GM12878 (cell line): ENCODE results near the gene MAN2C1. TPM values are rescaled to one million over a fixed set of nuclear protein-coding genes. Genes with fewer than 3 reads are reported as not detected.

Experiments
- ATAC-seq: fragments of 200-7000 bp; cut with Tn5 transposase; 3 replicates; pipeline ENCODE4 v1.9.1; 2020; ENCODE audit warnings: mild to moderate bottlenecking, moderate library complexity
- BruUV-seq: library from RNA; stranded (reverse); fragments of 400-500 nt; replicated peaks from 2 replicates; lab custom pipeline; 2021; lab: Mats Ljungman, UMichigan
- CTCF ChIA-PET: fragments of 300-600 bp; sonication (Branson Sonifier 250); formaldehyde crosslinking; extraction: SDS; loops from one replicate; lab custom pipeline; 2021; ENCODE audit warnings: inconsistent platforms; lab: Yijun Ruan, JAX
- POLR2A ChIA-PET: fragments of 350-600 bp; formaldehyde crosslinking; extraction: SDS; loops from one replicate; lab custom pipeline; 2021; ENCODE audit warnings: inconsistent platforms; lab: Charles Lee
- RAD21 ChIA-PET: fragments of 300-600 bp; sonication (Branson Sonifier 250); formaldehyde crosslinking; loops from one replicate; lab custom pipeline; 2023; ENCODE audit warnings: antibody characterized with exemption; ENCODE audit not compliant: unreplicated experiment; lab: Charles Lee
- SMC1A ChIA-PET: fragments of 300-600 bp; sonication (Branson Sonifier 250); formaldehyde crosslinking; loops from one replicate; lab custom pipeline; 2023; ENCODE audit not compliant: unreplicated experiment, uncharacterized antibody; lab: Charles Lee
- DNase-seq: peaks from one replicate; pipeline ENCODE4 v3.0.0-alpha.2; 2011; ENCODE audit warnings: low read depth, low spot score
- FAIRE-seq: peaks from 3 replicates; lab custom pipeline; 2011; peaks lifted over from hg19 to GRCh38; lab: Jason Lieb, UNC
- H2AFZ ChIP-seq: 2 replicates; pipeline ENCODE4 v1.6.0; 2011; ENCODE audit warnings: low read depth, low read length, control low read depth; ENCODE audit not compliant: control insufficient read depth
- H3K27ac ChIP-seq: 2 replicates; pipeline ENCODE4 v1.5.1; 2011; ENCODE audit warnings: control low read depth; ENCODE audit not compliant: control insufficient read depth, insufficient read depth
- H3K27me3 ChIP-seq, 2 experiments: replicated peaks in 1 of 2; 2 replicates each; pipeline versions ENCODE4 v1.6.0 to v1.6.1; 2011; ENCODE audit warnings: low read length in 1 of 2; ENCODE audit not compliant: control insufficient read depth in 2 of 2, insufficient read depth in 2 of 2
- H3K36me3 ChIP-seq, 2 experiments: 2 replicates each; pipeline ENCODE4 v1.5.1; 2011; ENCODE audit warnings: low read length in 1 of 2; ENCODE audit not compliant: control insufficient read depth in 2 of 2, insufficient read depth in 2 of 2
- H3K4me1 ChIP-seq: 2 replicates; pipeline ENCODE4 v1.6.1; 2011; ENCODE audit warnings: mild to moderate bottlenecking, low read length, moderate library complexity, mixed read lengths; ENCODE audit not compliant: control insufficient read depth, insufficient read depth
- H3K4me2 ChIP-seq: 2 replicates; pipeline ENCODE4 v1.6.0; 2011; ENCODE audit warnings: control low read depth; ENCODE audit not compliant: control insufficient read depth, insufficient read depth
- H3K4me3 ChIP-seq: fragments of 200-600 bp; sonication (generic); 2 replicates; pipeline ENCODE4 v1.5.1; 2016
- H3K79me2 ChIP-seq: 2 replicates; pipeline ENCODE4 v1.6.0; 2011; ENCODE audit warnings: low read length; ENCODE audit not compliant: control insufficient read depth, insufficient read depth
- H3K9ac ChIP-seq: 2 replicates; pipeline ENCODE4 v1.8.0; 2011; ENCODE audit warnings: low read length, control low read depth, mixed read lengths; ENCODE audit not compliant: control insufficient read depth, insufficient read depth
- H3K9me3 ChIP-seq: replicated peaks from 3 replicates; pipeline ENCODE4 v1.5.1; 2011; ENCODE audit warnings: mild to moderate bottlenecking, low read length; ENCODE audit not compliant: control insufficient read depth, insufficient read depth
- H4K20me1 ChIP-seq: 2 replicates; pipeline ENCODE4 v1.6.0; 2011; ENCODE audit not compliant: control insufficient read depth, insufficient read depth
- JUND ChIP-seq: IDR thresholded peaks from 2 replicates; pipeline ENCODE4 v1.6.1; 2012; ENCODE audit warnings: low read depth, mild to moderate bottlenecking, low read length, improper control_type of control experiment, moderate library complexity
- KDM1A ChIP-seq: fragments of 200-600 bp; sonication (generic); IDR thresholded peaks from 2 replicates; pipeline ENCODE4 v1.6.1; 2016; ENCODE audit warnings: borderline replicate concordance
- LARP7 ChIP-seq: fragments of 450-650 bp; IDR thresholded peaks from 2 replicates; pipeline ENCODE4 v1.6.1; 2017; ENCODE audit warnings: mild to moderate bottlenecking
- NKRF ChIP-seq: fragments of 450-650 bp; conservative IDR thresholded peaks from 2 replicates; pipeline ENCODE4 v1.6.1; 2017; ENCODE audit warnings: mild to moderate bottlenecking, moderate library complexity
- NR2C1 ChIP-seq: fragments of 450-650 bp; IDR thresholded peaks from 2 replicates; pipeline ENCODE4 v1.6.1; 2017; ENCODE audit warnings: antibody characterized with exemption, mild to moderate bottlenecking, moderate library complexity
- NR2F1 ChIP-seq: fragments of 450-650 bp; conservative IDR thresholded peaks from 2 replicates; pipeline ENCODE4 v1.6.1; 2017; ENCODE audit warnings: mild to moderate bottlenecking
- PML ChIP-seq: IDR thresholded peaks from 2 replicates; pipeline ENCODE4 v1.6.1; 2012; ENCODE audit warnings: low read length, inconsistent platforms
- RAD51 ChIP-seq: fragments of 450-650 bp; IDR thresholded peaks from 2 replicates; pipeline ENCODE4 v1.6.1; 2016; ENCODE audit warnings: moderate library complexity, mild to moderate bottlenecking, inconsistent platforms
- SKIL ChIP-seq: fragments of 450-650 bp; IDR thresholded peaks from 2 replicates; pipeline ENCODE4 v1.6.1; 2017; ENCODE audit warnings: mild to moderate bottlenecking, low read depth, inconsistent platforms; ENCODE audit not compliant: poor library complexity, severe bottlenecking
- SMARCA5 ChIP-seq: fragments of 450-650 bp; IDR thresholded peaks from 2 replicates; pipeline ENCODE4 v1.6.1; 2017; ENCODE audit warnings: mild to moderate bottlenecking
- STAT3 ChIP-seq: IDR thresholded peaks from 2 replicates; pipeline ENCODE4 v1.6.1; 2011; ENCODE audit warnings: low read depth, low read length, improper control_type of control experiment
- TARDBP ChIP-seq: IDR thresholded peaks from 2 replicates; pipeline ENCODE4 v1.6.1; 2016; ENCODE audit warnings: borderline replicate concordance
- YBX1 ChIP-seq: fragments of 450-650 bp; IDR thresholded peaks from 2 replicates; pipeline ENCODE4 v1.6.1; 2016; ENCODE audit warnings: antibody characterized with exemption
- ZBED1 ChIP-seq: IDR thresholded peaks from 2 replicates; pipeline ENCODE4 v1.6.1; 2016; ENCODE audit warnings: borderline replicate concordance
- ZBTB40 ChIP-seq: fragments of 450-650 bp; IDR thresholded peaks from 2 replicates; pipeline ENCODE4 v1.6.1; 2016; ENCODE audit warnings: mild to moderate bottlenecking, moderate library complexity, borderline replicate concordance
- in situ Hi-C: fragments of 300-500 bp; cut with MboI; formaldehyde crosslinking; loops from 9 replicates; pipeline ENCODE4 v1.14.3; 2018; ENCODE audit warnings: mixed read lengths
- intact Hi-C: fragments of 100-400 bp; cut with micrococcal nuclease; formaldehyde crosslinking; loops from one replicate; pipeline ENCODE4 v1.14.2; 2022; ENCODE audit not compliant: unreplicated experiment
- polyA plus RNA-seq, 11 experiments: library from polyadenylated mRNA; depleted of rRNA in 4 of 11; unstranded in 6 of 11; stranded (reverse) in 5 of 11; fragments of >200 nt; fragmentation: Nextera tagmentation in 4 of 11; fragmentation: Illumina TruSeq in 1 of 11; extraction: Ambion mirVana in 4 of 11; extraction: Trizol in 1 of 11; gene quantifications; 1 replicate in 1 of 11; 2 replicates in 10 of 11; pipeline versions ENCODE4 v1.2.1 to v1.2.3, GENCODE V29; 2011 to 2016; ENCODE audit warnings: inconsistent platforms in 2 of 11, missing spikeins in 2 of 11, low read depth in 1 of 11
- total RNA-seq, 4 experiments: library from RNA; depleted of rRNA in 3 of 4; stranded (reverse); fragments of >200 nt in 3 of 4; fragmentation: Illumina TruSeq in 1 of 4; extraction: Trizol in 1 of 4; gene quantifications; 2 replicates each; pipeline versions ENCODE4 v1.2.1 to v1.2.3, GENCODE V29; 2013 to 2021

The MAN2C1 gene
- total and polyA plus RNA-seq, 10 of the 15 experiments (the other 5 are each of a cell fraction or from before 2014, with no cell fraction given) = 1.4 to 111 (median 42.2) TPM

- no peak for TF ChIP-seq SKIL
- no peak for TF ChIP-seq SMARCA5
- TF ChIP-seq PML = no peak
- no peak for TF ChIP-seq KDM1A
These were observed 948 bp downstream of the MAN2C1 start (continued) for GRCh38 chr15:75367406-75367912.

- intact Hi-C loops (loop anchor here (1.0 kb wide), 1 partner anchor 316 kb away; no protein-coding TSS in a partner anchor), in situ Hi-C loops (no loop called here)
- SMC1A ChIA-PET = interaction anchor here (0.7 to 3.1 kb wide), 12 partner anchors 14 to 337 kb away, joined by 3 to 24 read pairs (median 6); partner anchors contain the start of gene IMP3
- Histone ChIP-seq H3K36me3 (peaks cover 6 to 19% of the 10 kb centered on the region in 2 experiments), H3K27me3 (no peaks in the 10 kb centered on the region), H3K9ac (no peak overlapping the region; the same call in 1 of the 2 replicates), H3K9me3 (no peaks in the 10 kb centered on the region), H3K4me1 (peaks cover 6% of the 10 kb centered on the region), H2AFZ (no peak overlapping the region), H3K27ac (no peak overlapping the region), H4K20me1 (no peaks in the 10 kb centered on the region), H3K79me2 (peaks cover 8% of the 10 kb centered on the region), H3K4me2 (peak overlapping the region; percentile 78), H3K4me3 (no peak overlapping the region)
- ATAC-seq = no peak
- CTCF ChIA-PET = interaction anchor here (0.6 to 4.9 kb wide), 32 partner anchors 9 to 438 kb away, joined by 3 to 86 read pairs (median 7); partner anchors contain the start of genes COMMD4, IMP3, SIN3A and SNUPN
- POLR2A ChIA-PET = interaction anchor here (0.5 to 3.2 kb wide), 8 partner anchors 13 to 314 kb away, joined by 3 to 43 read pairs (median 16); partner anchors contain the start of genes IMP3, SIN3A, SNUPN and SNX33
- no peak for DNase-seq
- FAIRE-seq = no peak
- BruUV-seq = no TSS peak
- RAD21 ChIA-PET = interaction anchor here (1.1 to 4.2 kb wide), 7 partner anchors 65 to 281 kb away, joined by 3 to 113 read pairs (median 5); partner anchors contain the start of genes IMP3, SIN3A and SNX33
- TF ChIP-seq ZBED1 = no peak
- no peak for TF ChIP-seq STAT3
- TF ChIP-seq NR2C1 = no peak
- no peak for TF ChIP-seq ZBTB40
- no peak for TF ChIP-seq NKRF
- TF ChIP-seq YBX1 = no peak
- no peak for TF ChIP-seq RAD51
- TF ChIP-seq KDM1A = no peak
- no peak for TF ChIP-seq LARP7
- no peak for TF ChIP-seq JUND
- TF ChIP-seq TARDBP = no peak
- no peak for TF ChIP-seq NR2F1
These were observed 1.4 kb downstream of the MAN2C1 start for GRCh38 chr15:75367006-75367405.
